Tibial nerve (tissue), 4 donors: Measurements from ENCODE around the gene SPDYE5. TPM values are rescaled to one million over a fixed set of nuclear protein-coding genes. Genes with fewer than 3 reads are reported as not detected.
"Not testable (repeated sequence)": the region's sequence is repeated elsewhere in the genome, so short reads cannot be mapped to it uniquely, and the experiment has no call there.

Experiments used
- DNase-seq, 2 donors: peaks; one replicate each; pipeline ENCODE4 v3.0.0-alpha.2; 2019; ENCODE audit warnings: low spot score in 2 of 2
- H3K27ac ChIP-seq, 4 donors: fragments of 200-600 bp; sonication (generic) in 3 of 4; one replicate each; pipeline ENCODE4 v1.5.1; 2017 to 2019; ENCODE audit warnings: mild to moderate bottlenecking in 1 of 4
- H3K27me3 ChIP-seq, 2 donors: fragments of 200-600 bp; sonication (generic) in 1 of 2; one replicate each; pipeline versions ENCODE4 v1.5.1 to v1.6.0; 2017 to 2019
- H3K36me3 ChIP-seq, 3 donors: fragments of 200-600 bp; sonication (generic); one replicate each; pipeline ENCODE4 v1.5.1; 2018 to 2019
- H3K4me1 ChIP-seq, 4 donors: fragments of 200-600 bp; sonication (generic) in 3 of 4; one replicate each; pipeline ENCODE4 v1.5.1; 2017 to 2019
- H3K4me3 ChIP-seq, 4 donors: fragments of 200-600 bp; sonication (generic) in 3 of 4; one replicate each; pipeline ENCODE4 v1.5.1; 2017 to 2019; ENCODE audit warnings: mild to moderate bottlenecking in 1 of 4, moderate library complexity in 1 of 4
- H3K9me3 ChIP-seq, 4 donors: fragments of 200-600 bp; sonication (generic) in 3 of 4; one replicate each; pipeline ENCODE4 v1.5.1; 2017 to 2019
- EP300 ChIP-seq, 2 donors: sonication (generic); formaldehyde crosslinking; IDR thresholded peaks; one replicate each; pipeline ENCODE4 v1.6.1; 2017; ENCODE audit warnings: antibody characterized with exemption in 2 of 2, mild to moderate bottlenecking in 1 of 2
- POLR2A ChIP-seq, 2 donors: fragments of 450-650 bp; IDR thresholded peaks; one replicate each; pipeline ENCODE4 v1.6.1; 2017; ENCODE audit warnings: antibody characterized with exemption in 2 of 2, mild to moderate bottlenecking in 2 of 2, moderate library complexity in 2 of 2
- WGBS, 2 donors: methylation state at CpG; one replicate each; pipeline ENCODE4 v1.1.5; 2018; 5-methylcytosine and 5-hydroxymethylcytosine counted together
- total RNA-seq, 4 donors: library from RNA; depleted of rRNA; stranded (reverse); fragments of >200 nt; gene quantifications; one replicate each; pipeline ENCODE4 v1.1.0, GENCODE V29; 2016
- TF ChIP-seq, protein P1 (sequence below), 5 experiments: fragments of 200-600 bp in 3 of 5; fragments of 450-650 bp in 2 of 5; sonication (generic) in 3 of 5; IDR thresholded peaks; one replicate each; pipeline ENCODE4 v1.5.1; 2016 to 2019; ENCODE audit warnings: antibody characterized with exemption in 5 of 5, mild to moderate bottlenecking in 3 of 5, moderate library complexity in 2 of 5

The SPDYE5 gene
- total RNA-seq, 4 donors from 2014 or later = not detected

DNA sequence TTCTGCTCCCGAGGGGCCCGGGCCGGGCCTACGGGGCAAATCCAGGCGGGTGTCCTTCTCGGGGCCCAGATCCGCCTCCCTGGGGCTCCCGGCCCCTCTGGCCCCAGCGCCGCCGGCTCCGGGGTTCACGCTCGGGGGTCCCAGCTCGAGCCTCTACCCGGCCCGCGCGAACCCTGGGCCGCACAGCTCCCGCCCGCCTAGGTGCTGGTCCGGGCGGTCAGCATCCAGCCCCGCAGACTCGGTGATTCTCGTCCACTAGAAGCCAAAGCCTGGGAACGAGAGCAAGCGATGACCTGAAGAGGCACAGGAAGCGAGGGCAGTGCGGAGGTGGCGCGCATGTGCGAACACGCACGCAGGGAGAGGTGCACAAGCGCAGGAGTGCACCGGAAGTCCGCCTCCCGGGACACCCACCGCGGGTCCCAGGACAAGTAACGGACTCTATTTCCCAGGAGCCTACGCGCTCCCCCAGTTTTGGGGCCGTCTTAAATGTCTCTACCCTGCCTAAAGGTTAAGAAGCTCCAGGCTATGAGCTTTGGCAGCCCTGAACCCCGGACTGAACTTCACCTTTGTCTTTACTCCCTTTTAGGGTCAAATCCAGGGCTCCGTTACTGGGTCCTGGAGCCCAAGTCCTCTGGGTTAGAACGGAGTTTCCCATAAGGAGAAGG is 6.0 kb upstream of the SPDYE5 start, which contains the start of gene POM121C:
Gene POM121C, minus strand, starts transcription at position 321 of the 665 bp plus-strand sequence. CDS start 44,803 bp downstream, outside the sequence.
- peak; percentile 78 to 79 for DNase-seq
- not testable (repeated sequence) for H3K9me3 ChIP-seq, H3K36me3 ChIP-seq, H3K4me1 ChIP-seq, H3K27me3 ChIP-seq
- peak; percentile 63 to 84 for TF ChIP-seq EP300 (IDR thresholded peaks at IDR 0.05)
- TF ChIP-seq POLR2A (IDR thresholded peaks at IDR 0.05) = peak in 1 of 2 donors; percentile 33
- Histone ChIP-seq H3K27ac (peak within 1 kb of the TSS; percentile 51 to 87 (median 78)), H3K4me3 (peak within 1 kb of the TSS; percentile 54 to 86 (median 66))
- WGBS, 2 donors = 1% methylated on average over 8 to 39 of the region's 49 CpGs

DNA sequence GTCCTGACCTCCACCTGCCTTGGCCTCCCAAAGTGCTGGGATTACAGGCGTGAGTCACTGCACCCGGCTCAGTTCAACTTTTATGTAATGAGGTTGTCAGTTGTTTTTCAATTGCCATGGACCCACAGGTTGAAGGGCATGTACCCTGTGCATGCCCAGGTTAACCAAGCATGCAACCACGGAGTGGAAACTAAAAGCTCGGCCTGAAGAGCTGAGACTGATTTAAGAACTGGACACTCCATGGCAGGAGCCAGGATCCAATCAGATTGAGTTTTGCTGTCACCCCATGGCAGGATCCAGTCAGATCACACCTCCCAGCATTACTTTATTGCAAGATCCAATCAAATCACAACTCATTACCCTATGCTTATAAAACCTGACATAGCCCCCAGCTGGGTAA is 16.9 kb downstream of the SPDYE5 start:
- not testable (repeated sequence) for H3K4me1 ChIP-seq, H3K4me3 ChIP-seq, DNase-seq, H3K27ac ChIP-seq, H3K27me3 ChIP-seq, H3K9me3 ChIP-seq
- WGBS, 2 donors = 90% methylated on average over 2 of the region's 4 CpGs; no CpG with 5 or more reads in 1 of the 2 donors
- peaks cover 0 to 15% (median 0%) of the 10 kb centered on the region in 3 donors for H3K36me3 ChIP-seq

DNA sequence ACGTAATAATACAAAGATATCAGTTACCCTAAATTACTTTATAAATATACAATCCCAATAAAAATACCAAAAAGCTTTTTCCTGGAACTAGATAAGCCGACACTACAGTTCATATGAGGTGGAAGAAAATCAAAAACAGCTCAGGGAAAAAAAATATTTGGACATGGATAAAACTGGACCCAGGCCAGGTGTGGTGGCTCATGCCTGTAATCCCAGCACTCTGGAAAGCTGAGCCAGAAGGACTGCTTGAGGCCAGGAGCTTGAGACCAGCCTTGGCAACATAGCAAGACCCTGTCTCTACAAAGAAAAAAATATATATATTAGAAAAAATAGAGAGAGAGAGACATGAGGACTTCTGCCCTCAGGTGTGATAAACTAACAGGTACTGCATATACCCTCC is 26.7 kb downstream of the SPDYE5 start:
- not testable (repeated sequence) for DNase-seq, H3K27me3 ChIP-seq
- WGBS, 2 donors = 75 to 86% methylated on average over 2 of the region's 2 CpGs

DNA sequence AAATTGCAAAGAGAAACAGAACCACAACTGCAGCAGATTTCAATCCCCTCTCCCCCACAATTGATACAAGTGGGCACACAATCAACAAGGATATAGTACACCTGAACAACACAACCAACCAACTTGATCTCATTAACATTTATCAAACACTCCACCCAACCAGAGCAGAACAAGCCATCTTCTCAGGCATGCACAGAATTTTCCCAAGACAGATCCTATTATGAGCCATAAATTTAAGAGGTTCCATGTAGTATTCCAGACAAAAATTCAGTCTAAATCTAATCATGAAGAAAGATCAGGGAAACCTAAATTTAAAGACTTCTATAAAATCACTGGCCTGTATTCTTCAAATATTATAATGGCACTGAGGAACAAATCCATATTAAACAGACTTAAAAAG is 29.6 kb downstream of the SPDYE5 start:
- H3K27me3 ChIP-seq, DNase-seq, H3K9me3 ChIP-seq, H3K27ac ChIP-seq, H3K4me3 ChIP-seq: not testable (repeated sequence)
- peaks cover 0 to 12% (median 4%) of the 10 kb centered on the region in 4 donors for H3K4me1 ChIP-seq
- H3K36me3 ChIP-seq = peaks cover 0 to 63% (median 13%) of the 10 kb centered on the region in 3 donors

More for the DNA sequence above, 26.7 kb downstream of the SPDYE5 start:
- H3K9me3 ChIP-seq, H3K4me3 ChIP-seq, H3K27ac ChIP-seq, H3K4me1 ChIP-seq: not testable (repeated sequence)
- peaks cover 0 to 60% (median 4%) of the 10 kb centered on the region in 3 donors for H3K36me3 ChIP-seq

DNA sequence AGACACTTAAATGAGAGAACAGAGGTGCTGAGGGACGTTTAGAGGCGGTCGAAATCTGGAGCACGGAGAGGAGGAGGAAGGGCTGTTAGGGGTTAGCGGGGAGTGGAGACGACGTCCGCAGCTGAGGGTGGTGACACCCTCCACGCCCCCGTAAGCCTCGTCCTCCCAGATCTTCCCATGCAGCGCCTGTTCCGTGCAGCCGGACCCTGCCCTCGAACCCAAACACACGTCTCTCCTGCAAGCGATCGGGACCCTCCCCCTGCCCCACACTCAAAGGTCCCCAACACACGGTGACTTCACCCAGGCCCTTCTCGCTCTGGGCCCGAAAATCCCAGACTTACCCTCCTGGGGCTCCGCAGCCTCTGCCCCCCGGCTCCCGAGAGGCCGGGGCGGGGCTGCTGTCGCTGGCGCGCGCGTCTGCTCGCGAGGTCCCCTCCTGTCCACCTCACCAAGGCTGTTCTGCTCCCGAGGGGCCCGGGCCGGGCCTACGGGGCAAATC is 35.2 kb downstream of the SPDYE5 start:
- H3K27ac ChIP-seq = peak overlapping the region in 3 of 4 donors; percentile 78 to 88 (median 81)
- H3K9me3 ChIP-seq, H3K27me3 ChIP-seq, DNase-seq: not testable (repeated sequence)
- WGBS, 2 donors = 0 to 1% methylated on average over 15 to 28 of the region's 37 CpGs
- H3K36me3 ChIP-seq = peaks cover 0 to 34% (median 9%) of the 10 kb centered on the region in 3 donors
- peak overlapping the region; percentile 67 to 99 (median 78) for H3K4me3 ChIP-seq
- H3K4me1 ChIP-seq = peaks cover 0 to 23% (median 11%) of the 10 kb centered on the region in 4 donors

DNA sequence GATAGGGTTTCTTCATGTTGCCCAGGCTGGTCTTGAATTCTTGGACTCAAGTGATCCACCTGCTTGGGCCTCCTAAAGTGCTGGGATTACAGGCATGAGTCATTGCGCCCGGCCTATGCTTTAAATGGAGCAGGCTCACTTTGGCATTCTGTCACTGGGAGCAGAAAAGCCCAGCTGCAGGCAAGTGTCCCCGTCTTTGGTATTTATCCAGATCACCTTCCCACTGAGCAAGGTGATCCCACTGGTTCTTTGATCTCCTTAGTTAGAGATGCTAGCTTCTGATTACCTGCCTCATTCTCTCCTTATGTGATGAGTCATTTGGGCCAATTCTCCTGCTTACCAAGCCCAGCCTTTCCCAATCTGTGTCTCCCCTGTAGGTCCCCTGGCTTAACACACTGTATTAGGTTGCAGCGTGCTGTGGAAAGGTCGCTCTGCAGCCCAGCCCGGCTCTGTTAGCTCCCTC is 39.3 kb downstream of the SPDYE5 start:
- H3K27me3 ChIP-seq = no peaks in the 10 kb centered on the region
- TF ChIP-seq POLR2A (IDR thresholded peaks at IDR 0.05) = no peak
- no peak for DNase-seq
- peaks cover 0 to 27% (median under 1%) of the 10 kb centered on the region in 3 donors for H3K36me3 ChIP-seq
- WGBS, 2 donors = 63 to 68% methylated on average over 6 of the region's 6 CpGs
- peaks cover 0 to 14% (median 11%) of the 10 kb centered on the region in 4 donors for H3K4me1 ChIP-seq
- H3K4me3 ChIP-seq = no peak overlapping the region
- no peak overlapping the region for H3K27ac ChIP-seq
- H3K9me3 ChIP-seq = no peaks in the 10 kb centered on the region

DNA sequence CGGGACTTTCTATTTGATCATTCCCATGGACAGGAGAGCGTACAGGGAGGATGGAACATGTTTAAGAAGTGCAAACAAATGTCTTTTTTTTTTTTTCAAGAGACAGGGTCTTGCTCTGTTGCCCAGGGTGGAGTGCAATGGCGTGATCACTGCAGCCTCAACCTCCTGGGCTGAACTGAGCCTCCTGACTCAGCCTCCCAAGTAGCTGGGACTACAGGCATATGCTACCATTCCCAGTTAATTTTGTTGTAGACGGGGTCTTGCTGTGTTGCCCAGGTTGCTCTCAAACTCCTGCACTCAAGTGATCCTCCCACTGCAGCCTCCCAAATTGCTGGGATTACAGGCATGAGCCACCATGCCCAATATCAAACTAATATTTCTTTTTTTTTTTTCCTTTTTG is 40.5 kb downstream of the SPDYE5 start:
- no peak overlapping the region for H3K4me3 ChIP-seq
- H3K4me1 ChIP-seq = peaks cover 0 to 6% (median 2%) of the 10 kb centered on the region in 4 donors
- peaks cover 0 to 39% (median 4%) of the 10 kb centered on the region in 3 donors for H3K36me3 ChIP-seq
- H3K27me3 ChIP-seq = no peaks in the 10 kb centered on the region
- 95 to 99% methylated on average over 4 of the region's 4 CpGs for WGBS, 2 donors
- TF ChIP-seq POLR2A (IDR thresholded peaks at IDR 0.05) (no peak), EP300 (IDR thresholded peaks at IDR 0.05) (no peak)
- TF ChIP-seq, protein P1, sequence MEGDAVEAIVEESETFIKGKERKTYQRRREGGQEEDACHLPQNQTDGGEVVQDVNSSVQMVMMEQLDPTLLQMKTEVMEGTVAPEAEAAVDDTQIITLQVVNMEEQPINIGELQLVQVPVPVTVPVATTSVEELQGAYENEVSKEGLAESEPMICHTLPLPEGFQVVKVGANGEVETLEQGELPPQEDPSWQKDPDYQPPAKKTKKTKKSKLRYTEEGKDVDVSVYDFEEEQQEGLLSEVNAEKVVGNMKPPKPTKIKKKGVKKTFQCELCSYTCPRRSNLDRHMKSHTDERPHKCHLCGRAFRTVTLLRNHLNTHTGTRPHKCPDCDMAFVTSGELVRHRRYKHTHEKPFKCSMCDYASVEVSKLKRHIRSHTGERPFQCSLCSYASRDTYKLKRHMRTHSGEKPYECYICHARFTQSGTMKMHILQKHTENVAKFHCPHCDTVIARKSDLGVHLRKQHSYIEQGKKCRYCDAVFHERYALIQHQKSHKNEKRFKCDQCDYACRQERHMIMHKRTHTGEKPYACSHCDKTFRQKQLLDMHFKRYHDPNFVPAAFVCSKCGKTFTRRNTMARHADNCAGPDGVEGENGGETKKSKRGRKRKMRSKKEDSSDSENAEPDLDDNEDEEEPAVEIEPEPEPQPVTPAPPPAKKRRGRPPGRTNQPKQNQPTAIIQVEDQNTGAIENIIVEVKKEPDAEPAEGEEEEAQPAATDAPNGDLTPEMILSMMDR (IDR thresholded peaks at IDR 0.05) = no peak
- no peaks in the 10 kb centered on the region for H3K9me3 ChIP-seq
- no peak overlapping the region for H3K27ac ChIP-seq
- no peak for DNase-seq

DNA sequence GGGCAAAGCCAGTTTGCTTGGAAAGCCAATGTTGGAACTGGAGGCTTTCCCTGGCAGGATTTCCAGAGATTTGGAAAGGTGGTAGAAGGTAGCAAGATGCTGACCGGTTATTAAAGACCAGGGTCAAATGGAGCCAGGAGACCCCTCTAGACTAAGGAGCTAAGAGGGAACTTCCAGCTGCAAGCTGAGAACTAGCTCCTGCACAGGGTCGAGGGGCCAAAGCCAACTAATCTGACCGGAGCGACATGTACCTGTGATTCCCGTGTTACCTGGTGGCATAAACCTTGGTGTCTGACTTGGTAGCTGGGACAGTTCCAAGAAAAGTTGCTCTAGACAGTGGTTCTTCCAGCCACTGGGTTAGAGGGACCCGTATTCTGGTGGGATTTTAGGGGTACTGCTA is 41.8 kb downstream of the SPDYE5 start:
- DNase-seq = no peak
- Histone ChIP-seq H3K27me3 (no peaks in the 10 kb centered on the region), H3K4me1 (no peaks in the 10 kb centered on the region), H3K27ac (no peak overlapping the region), H3K36me3 (peaks cover 0 to 51% (median 4%) of the 10 kb centered on the region in 3 donors), H3K9me3 (no peaks in the 10 kb centered on the region), H3K4me3 (no peak overlapping the region)
- TF ChIP-seq POLR2A (IDR thresholded peaks at IDR 0.05) (no peak), EP300 (IDR thresholded peaks at IDR 0.05) (no peak)
- TF ChIP-seq, protein P1 (IDR thresholded peaks at IDR 0.05) = no peak
- WGBS, 2 donors = 94 to 96% methylated on average over 6 of the region's 6 CpGs
